IMR-90 (cell line): ENCODE measurements around the gene GNB1L. TPM values are rescaled to one million over a fixed set of nuclear protein-coding genes. Genes with fewer than 3 reads are reported as not detected.
A peak's percentile ranks its signal among the peaks of the same experiment; 100 is the strongest.

Experiments used
- ATAC-seq: fragments of 200-7000 bp; cut with Tn5 transposase; 2 replicates; pipeline ENCODE4 v1.9.1; 2020; ENCODE audit warnings: low read depth, mild to moderate bottlenecking, moderate library complexity
- BruUV-seq: library from RNA; stranded (reverse); fragments of 400-500 nt; replicated peaks from 2 replicates; lab custom pipeline; 2021; lab: Mats Ljungman, UMichigan
- CTCF ChIA-PET: fragments of 300-600 bp; formaldehyde crosslinking; extraction: SDS; loops from one replicate; lab custom pipeline; 2021; ENCODE audit warnings: antibody characterized with exemption; lab: Yijun Ruan, JAX
- POLR2A ChIA-PET: fragments of 300-600 bp; sonication (Branson Sonifier 250); formaldehyde crosslinking; loops from one replicate; lab custom pipeline; 2022; ENCODE audit warnings: antibody characterized with exemption; ENCODE audit not compliant: unreplicated experiment; lab: Charles Lee
- DNase-seq: peaks from one replicate; pipeline ENCODE4 v3.0.0; 2013
- H2AFZ ChIP-seq: replicated peaks from 2 replicates; pipeline ENCODE3; 2013; ENCODE audit warnings: low read length, mild to moderate bottlenecking; ENCODE audit not compliant: poor library complexity
- H2AK5ac ChIP-seq: 2 replicates; pipeline ENCODE4 v1.6.1; 2013; ENCODE audit warnings: low read depth, low read length, inconsistent platforms
- H2AK9ac ChIP-seq: replicated peaks from 2 replicates; pipeline ENCODE3; 2013; ENCODE audit warnings: mild to moderate bottlenecking, low read depth, low read length, moderate library complexity; ENCODE audit not compliant: poor library complexity
- H2BK120ac ChIP-seq: 2 replicates; pipeline ENCODE4 v1.6.1; 2013; ENCODE audit warnings: low read depth, low read length, inconsistent platforms
- H2BK15ac ChIP-seq: 3 replicates; pipeline ENCODE4 v1.6.1; 2013; ENCODE audit warnings: low read depth, low read length, inconsistent platforms
- H2BK20ac ChIP-seq: 2 replicates; pipeline ENCODE4 v1.6.1; 2013; ENCODE audit warnings: low read depth, mild to moderate bottlenecking, inconsistent platforms, low read length, moderate library complexity
- H2BK5ac ChIP-seq: 2 replicates; pipeline ENCODE4 v1.6.1; 2013; ENCODE audit warnings: mild to moderate bottlenecking, low read depth, low read length, inconsistent platforms; ENCODE audit not compliant: poor library complexity, severe bottlenecking
- H3K14ac ChIP-seq: replicated peaks from 2 replicates; pipeline ENCODE4 v1.6.1; 2013; ENCODE audit warnings: low read depth, low read length, inconsistent platforms
- H3K18ac ChIP-seq: 2 replicates; pipeline ENCODE4 v1.6.1; 2013; ENCODE audit warnings: low read depth, low read length, control low read depth
- H3K23ac ChIP-seq: 2 replicates; pipeline ENCODE4 v1.6.1; 2013; ENCODE audit warnings: low read depth, low read length, inconsistent platforms
- H3K27ac ChIP-seq: 2 replicates; pipeline ENCODE4 v1.5.1; 2013; ENCODE audit warnings: mild to moderate bottlenecking, control low read depth, low read length; ENCODE audit not compliant: insufficient read depth
- H3K27me3 ChIP-seq: 2 replicates; pipeline ENCODE4 v1.6.1; 2013; ENCODE audit warnings: low read length; ENCODE audit not compliant: control insufficient read depth, insufficient read depth
- H3K36me3 ChIP-seq: 2 replicates; pipeline ENCODE4 v1.6.1; 2013; ENCODE audit warnings: low read length, mixed read lengths; ENCODE audit not compliant: control insufficient read depth, insufficient read depth
- H3K4ac ChIP-seq: 2 replicates; pipeline ENCODE4 v1.6.1; 2013; ENCODE audit warnings: low read depth, low read length, inconsistent platforms
- H3K4me1 ChIP-seq: 2 replicates; pipeline ENCODE4 v1.6.1; 2013; ENCODE audit warnings: low read length, mixed read lengths; ENCODE audit not compliant: control insufficient read depth, insufficient read depth
- H3K4me2 ChIP-seq: 2 replicates; pipeline ENCODE4 v1.6.1; 2013; ENCODE audit warnings: low read depth, mild to moderate bottlenecking, control low read depth, low read length, moderate library complexity
- H3K4me3 ChIP-seq: 2 replicates; pipeline ENCODE4 v1.5.1; 2013; ENCODE audit warnings: low read depth, mild to moderate bottlenecking, control low read depth, low read length, moderate library complexity; ENCODE audit not compliant: insufficient read depth
- H3K56ac ChIP-seq: 2 replicates; pipeline ENCODE4 v1.6.1; 2013; ENCODE audit warnings: low read length, inconsistent platforms; ENCODE audit not compliant: insufficient read depth; ENCODE audit errors: extremely low read depth
- H3K79me1 ChIP-seq, 2 experiments: 2 replicates each; pipeline ENCODE4 v1.6.1; 2013; ENCODE audit warnings: low read length in 2 of 2, inconsistent platforms in 1 of 2, low read depth in 1 of 2
- H3K9ac ChIP-seq: 2 replicates; pipeline ENCODE4 v1.6.1; 2013; ENCODE audit warnings: low read depth, low read length, control low read depth
- H3K9me1 ChIP-seq: 2 replicates; pipeline ENCODE4 v1.6.1; 2013; ENCODE audit warnings: low read length, inconsistent platforms; ENCODE audit not compliant: insufficient read depth
- H3K9me3 ChIP-seq: 2 replicates; pipeline ENCODE4 v1.6.1; 2013; ENCODE audit warnings: low read length; ENCODE audit not compliant: control insufficient read depth, insufficient read depth
- H4K20me1 ChIP-seq: 2 replicates; pipeline ENCODE4 v1.6.1; 2013; ENCODE audit warnings: low read length, inconsistent platforms; ENCODE audit not compliant: insufficient read depth
- H4K5ac ChIP-seq: 2 replicates; pipeline ENCODE4 v1.6.1; 2013; ENCODE audit warnings: mild to moderate bottlenecking, low read depth, low read length, control low read depth
- H4K8ac ChIP-seq, 2 experiments: 2 replicates each; pipeline ENCODE4 v1.6.1; 2013; ENCODE audit warnings: low read depth in 2 of 2, low read length in 2 of 2, control low read depth in 1 of 2, inconsistent platforms in 1 of 2
- H4K91ac ChIP-seq: 2 replicates; pipeline ENCODE4 v1.6.1; 2013; ENCODE audit warnings: low read depth, low read length, inconsistent platforms; ENCODE audit not compliant: insufficient read depth
- BHLHE40 ChIP-seq: fragments of 150-350 bp; IDR thresholded peaks from 2 replicates; pipeline ENCODE4 v1.6.1; 2016; ENCODE audit warnings: mild to moderate bottlenecking, low read depth, low read length
- FOS ChIP-seq: fragments of 150-350 bp; IDR thresholded peaks from 2 replicates; pipeline ENCODE4 v1.6.1; 2016; ENCODE audit warnings: low read depth, low read length
- MXI1 ChIP-seq: IDR thresholded peaks from 2 replicates; pipeline ENCODE4 v1.6.1; 2012; ENCODE audit warnings: low read depth, mild to moderate bottlenecking, low read length, moderate library complexity, borderline replicate concordance
- WGBS, 2 experiments: methylation state at CpG; one replicate each; pipeline versions ENCODE4 v1.1.5 to v1.1.7; 2013; ENCODE audit warnings: missing lambda C conversion rate in 2 of 2; ENCODE audit not compliant: insufficient read length in 1 of 2; ENCODE audit errors: extremely low coverage in 2 of 2; 5-methylcytosine and 5-hydroxymethylcytosine counted together
- dilution Hi-C: fragments of 300-500 bp; cut with HindIII; formaldehyde crosslinking; loops from one replicate; pipeline ENCODE4 v1.14.3; 2018; ENCODE audit warnings: low sequenced_read_pairs; ENCODE audit not compliant: unreplicated experiment
- in situ Hi-C: fragments of 300-500 bp; cut with MboI; formaldehyde crosslinking; loops from 3 replicates; pipeline ENCODE4 v1.14.3; 2019; ENCODE audit warnings: low sequenced_read_pairs, inconsistent platforms, mixed read lengths
- intact Hi-C: fragments of 100-400 bp; cut with micrococcal nuclease; formaldehyde crosslinking; loops from 2 replicates; pipeline ENCODE4 v1.10.0; 2022
- polyA plus RNA-seq, 3 experiments: library from polyadenylated mRNA; depleted of rRNA; stranded (reverse); fragments of >200 nt; gene quantifications; 2 replicates each; pipeline ENCODE4 v1.2.3, GENCODE V29; 2012; ENCODE audit warnings: low replicate concordance in 1 of 3
- total RNA-seq: library from RNA; depleted of rRNA; stranded (reverse); fragments of >200 nt; gene quantifications from 2 replicates; pipeline ENCODE4 v1.2.3, GENCODE V29; 2012
- TF ChIP-seq, protein P1 (sequence below): conservative IDR thresholded peaks from 2 replicates; pipeline ENCODE4 v1.5.1; 2012; ENCODE audit warnings: mild to moderate bottlenecking, low read depth, low read length, improper control_type of control experiment

The GNB1L gene
- total and polyA plus RNA-seq, 2 of the 4 experiments (the other 2 are of a cell fraction) = 2.5 to 4.4 TPM

DNA sequence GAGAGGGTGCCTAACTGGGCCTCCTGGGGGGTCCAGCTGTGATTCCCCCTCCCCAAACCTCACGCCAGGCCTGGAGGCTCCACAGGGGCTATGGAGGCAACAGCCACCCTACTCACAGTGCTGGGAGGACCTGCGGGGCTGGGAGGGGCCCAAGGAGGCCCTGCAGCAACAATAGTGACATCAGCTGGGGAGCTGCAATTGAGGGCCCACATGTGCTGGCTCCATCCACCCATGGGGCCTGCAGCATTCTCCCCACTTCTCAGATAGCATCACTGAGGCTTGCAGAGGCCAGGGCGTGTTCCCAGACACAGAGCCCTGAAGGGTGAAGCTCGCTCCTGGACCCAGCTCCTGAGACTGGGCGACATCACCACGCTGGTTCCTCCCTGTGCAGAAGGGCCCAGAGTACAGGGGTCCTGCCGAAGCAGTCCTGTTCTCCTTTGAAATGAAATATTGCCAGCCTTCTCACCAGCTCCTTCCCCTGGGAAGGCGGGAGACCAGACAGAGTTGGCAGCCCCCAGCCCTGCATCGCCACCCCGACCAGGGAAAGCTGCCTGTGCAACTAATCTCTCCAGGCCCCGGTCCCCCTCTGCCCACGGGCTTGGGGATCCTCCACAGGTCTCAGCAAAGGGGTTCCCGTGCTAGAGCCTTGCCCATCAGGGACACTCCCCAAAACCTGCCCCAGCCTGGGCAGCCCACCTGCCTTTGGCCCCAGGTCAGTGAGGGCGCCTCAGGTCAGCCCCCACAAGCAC, 103.0 kb downstream of the GNB1L start:
- ChIA-PET CTCF (interaction anchor here (1.0 kb wide), 1 partner anchor 158 kb away, joined by 4 read pairs; no protein-coding TSS in a partner anchor), POLR2A (no interaction called here)
- H2BK15ac ChIP-seq = no peak overlapping the region
- no peak overlapping the region for H3K4me2 ChIP-seq
- DNase-seq = no peak
- no peak overlapping the region for H3K14ac ChIP-seq
- in situ Hi-C loops = no loop called here
- intact Hi-C loops = no loop called here
- no peak overlapping the region for H3K23ac ChIP-seq
- H3K9me3 ChIP-seq = no peaks in the 10 kb centered on the region
- BruUV-seq = no TSS peak
- no peak overlapping the region for H2AK5ac ChIP-seq
- H2BK5ac ChIP-seq = no peak overlapping the region
- H4K8ac ChIP-seq = no peak overlapping the region
- H2BK120ac ChIP-seq = peak overlapping the region; percentile 36; the same call in 1 of the 2 replicates
- H3K9me1 ChIP-seq = peaks cover 5% of the 10 kb centered on the region
- no peaks in the 10 kb centered on the region for H3K36me3 ChIP-seq
- H4K5ac ChIP-seq = no peak overlapping the region
- H3K79me1 ChIP-seq = no peaks in the 10 kb centered on the region
- peaks cover 9% of the 10 kb centered on the region for H3K4me1 ChIP-seq
- peak overlapping the region; percentile 84 for H2AFZ ChIP-seq
- dilution Hi-C loops = no loop called here
- TF ChIP-seq FOS = no peak
- no peak for TF ChIP-seq MXI1
- TF ChIP-seq BHLHE40 = no peak
- TF ChIP-seq, protein P1, sequence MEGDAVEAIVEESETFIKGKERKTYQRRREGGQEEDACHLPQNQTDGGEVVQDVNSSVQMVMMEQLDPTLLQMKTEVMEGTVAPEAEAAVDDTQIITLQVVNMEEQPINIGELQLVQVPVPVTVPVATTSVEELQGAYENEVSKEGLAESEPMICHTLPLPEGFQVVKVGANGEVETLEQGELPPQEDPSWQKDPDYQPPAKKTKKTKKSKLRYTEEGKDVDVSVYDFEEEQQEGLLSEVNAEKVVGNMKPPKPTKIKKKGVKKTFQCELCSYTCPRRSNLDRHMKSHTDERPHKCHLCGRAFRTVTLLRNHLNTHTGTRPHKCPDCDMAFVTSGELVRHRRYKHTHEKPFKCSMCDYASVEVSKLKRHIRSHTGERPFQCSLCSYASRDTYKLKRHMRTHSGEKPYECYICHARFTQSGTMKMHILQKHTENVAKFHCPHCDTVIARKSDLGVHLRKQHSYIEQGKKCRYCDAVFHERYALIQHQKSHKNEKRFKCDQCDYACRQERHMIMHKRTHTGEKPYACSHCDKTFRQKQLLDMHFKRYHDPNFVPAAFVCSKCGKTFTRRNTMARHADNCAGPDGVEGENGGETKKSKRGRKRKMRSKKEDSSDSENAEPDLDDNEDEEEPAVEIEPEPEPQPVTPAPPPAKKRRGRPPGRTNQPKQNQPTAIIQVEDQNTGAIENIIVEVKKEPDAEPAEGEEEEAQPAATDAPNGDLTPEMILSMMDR = no peak
- H2BK20ac ChIP-seq = peak overlapping the region; percentile 23; the same call in 1 of the 2 replicates
- peak; percentile 10 for ATAC-seq
- no peak overlapping the region for H3K4me3 ChIP-seq
- H3K18ac ChIP-seq = no peak overlapping the region
- H4K20me1 ChIP-seq = 0 out of 2 replicates have a peak, but pooled peaks cover 6% of the 10 kb centered on the region
- no peak overlapping the region for H3K56ac ChIP-seq
- no peak overlapping the region for H3K27ac ChIP-seq
- H3K9ac ChIP-seq = no peak overlapping the region
- peak overlapping the region; percentile 37; the same call in 1 of the 2 replicates for H3K4ac ChIP-seq
- peak overlapping the region; percentile 76 for H2AK9ac ChIP-seq
- WGBS, 2 experiments = 89% methylated on average over 10 of the region's 14 CpGs; no CpG with 5 or more reads in 1 of the 2 experiments
- H3K27me3 ChIP-seq = peaks cover 57% of the 10 kb centered on the region
- peak overlapping the region; percentile 47; the same call in 1 of the 2 replicates for H4K91ac ChIP-seq
